HG02981 (cell line): ENCODE results near the gene ADORA2A.
"Not testable (repeated sequence)": the region's sequence is repeated elsewhere in the genome, so short reads cannot be mapped to it uniquely, and the experiment has no call there.

Experiments used
- ATAC-seq: cut with Tn5 transposase; IDR thresholded peaks from one replicate; pipeline ENCODE4 v1.9.1; 2021; ENCODE audit warnings: mild to moderate bottlenecking, moderate library complexity; ENCODE audit not compliant: unreplicated experiment

The ADORA2A gene

GRCh38 chr22:24482998-24483397 is 55.6 kb downstream of the ADORA2A start:
- ATAC-seq, result no peak

GRCh38 chr22:24483976-24484545 is 56.7 kb downstream of the ADORA2A start:
- ATAC-seq, result no peak

- ATAC-seq, result no peak
These were observed 57.8 kb downstream of the ADORA2A start for GRCh38 chr22:24485170-24485569.

- ATAC-seq, result no peak
These were observed 58.2 kb downstream of the ADORA2A start for GRCh38 chr22:24485608-24486007.

DNA sequence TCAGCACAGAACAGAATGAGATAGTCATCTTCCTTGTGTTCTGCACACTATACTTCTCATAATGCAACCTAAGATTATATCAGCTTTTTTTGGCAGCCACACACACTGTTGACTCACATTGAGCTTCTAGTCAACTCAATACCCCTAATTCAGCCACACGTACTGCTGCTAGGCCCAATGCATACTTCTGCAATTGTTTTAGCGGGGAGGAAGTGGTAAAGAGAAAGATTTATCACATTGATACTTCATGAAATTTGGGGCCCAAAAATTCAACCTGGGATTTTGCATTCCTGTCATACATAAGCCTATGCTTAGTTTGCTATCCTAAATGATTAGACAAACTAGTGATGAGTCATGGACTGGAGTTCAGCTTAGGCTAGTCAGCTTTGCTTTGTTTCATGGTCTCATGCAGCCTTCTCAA is 59.1 kb downstream of the ADORA2A start:
- ATAC-seq, result no peak

GRCh38 chr22:24489011-24489410 is 61.6 kb downstream of the ADORA2A start:
- ATAC-seq, result no peak

GRCh38 chr22:24489434-24489833 is 62.0 kb downstream of the ADORA2A start:
- ATAC-seq, result not testable (repeated sequence)
